ENCODE measurements around the gene PANK4.

Gene PANK4

GRCh38 chr1:2525920-2526823 lies at the start of gene PANK4:
Gene PANK4, minus strand, starts transcription at chr1:2526596. Its CDS starts 9 bp downstream, at chr1:2526587.
- TF ChIP-seq CREB5 (CRISPR knock-in tag; IDR thresholded peaks at IDR 0.05; ENCODE audit: low read depth) (no peak), TCF4 (CRISPR knock-in tag; IDR thresholded peaks at IDR 0.05; ENCODE audit: borderline replicate concordance) (no peak), PATZ1 (CRISPR knock-in tag; IDR thresholded peaks at IDR 0.05; ENCODE audit: borderline replicate concordance) (no peak), OSR1 (CRISPR knock-in tag; IDR thresholded peaks at IDR 0.05) (no peak), CSDC2 (CRISPR knock-in tag; IDR thresholded peaks at IDR 0.05) (peak; percentile 94), ISL1 (CRISPR knock-in tag; IDR thresholded peaks at IDR 0.05) (no peak), ZFP30 (CRISPR knock-in tag; IDR thresholded peaks at IDR 0.05) (no peak), ZNF8 (CRISPR knock-in tag; IDR thresholded peaks at IDR 0.05) (no peak), ZNF70 (CRISPR knock-in tag; IDR thresholded peaks at IDR 0.05) (no peak), TOX (CRISPR knock-in tag; IDR thresholded peaks at IDR 0.05; ENCODE audit: borderline replicate concordance) (no peak), SNAI2 (CRISPR knock-in tag; IDR thresholded peaks at IDR 0.05) (peak; percentile 90), BACH2 (CRISPR knock-in tag; IDR thresholded peaks at IDR 0.05; ENCODE audit: borderline replicate concordance) (no peak), RARB (CRISPR knock-in tag; IDR thresholded peaks at IDR 0.05) (no peak), ZNF565 (CRISPR knock-in tag; conservative IDR thresholded peaks at IDR 0.05; ENCODE audit: low read depth) (no peak), GLIS3 (CRISPR knock-in tag; IDR thresholded peaks at IDR 0.05) (no peak), ARNTL (CRISPR knock-in tag; IDR thresholded peaks at IDR 0.05; ENCODE audit: borderline replicate concordance, low read depth) (no peak), TSHZ2 (CRISPR knock-in tag; IDR thresholded peaks at IDR 0.05) (peak; percentile 98), ESRRG (CRISPR knock-in tag; IDR thresholded peaks at IDR 0.05) (no peak), PPARA (CRISPR knock-in tag; IDR thresholded peaks at IDR 0.05; ENCODE audit: borderline replicate concordance) (no peak), POU6F1 (CRISPR knock-in tag; IDR thresholded peaks at IDR 0.05; ENCODE audit: borderline replicate concordance, low read depth) (no peak), ZC3H10 (CRISPR knock-in tag; IDR thresholded peaks at IDR 0.05) (no peak), CSRNP3 (CRISPR knock-in tag; IDR thresholded peaks at IDR 0.05) (no peak), ZFP3 (CRISPR knock-in tag; IDR thresholded peaks at IDR 0.05) (peak; percentile 90)
- peak; percentile 97 for ATAC-seq

- no peak for TF ChIP-seq PPARA (CRISPR knock-in tag; IDR thresholded peaks at IDR 0.05; ENCODE audit: borderline replicate concordance)
- no peak for TF ChIP-seq ESRRG (CRISPR knock-in tag; IDR thresholded peaks at IDR 0.05)
- TF ChIP-seq ZNF70 (CRISPR knock-in tag; IDR thresholded peaks at IDR 0.05), result no peak
- no peak for TF ChIP-seq BACH2 (CRISPR knock-in tag; IDR thresholded peaks at IDR 0.05; ENCODE audit: borderline replicate concordance)
- no peak for TF ChIP-seq POU6F1 (CRISPR knock-in tag; IDR thresholded peaks at IDR 0.05; ENCODE audit: borderline replicate concordance, low read depth)
- no peak for TF ChIP-seq TSHZ2 (CRISPR knock-in tag; IDR thresholded peaks at IDR 0.05)
- ATAC-seq, result no peak
Measured at GRCh38 chr1:2574350-2574749, 48.0 kb upstream of the PANK4 start.

Measured in SK-N-SH treated with all-trans-retinoic acid at 6 μM for 48 hours (cell line).